ENCODE measurements around the gene ANKLE2.

DNA sequence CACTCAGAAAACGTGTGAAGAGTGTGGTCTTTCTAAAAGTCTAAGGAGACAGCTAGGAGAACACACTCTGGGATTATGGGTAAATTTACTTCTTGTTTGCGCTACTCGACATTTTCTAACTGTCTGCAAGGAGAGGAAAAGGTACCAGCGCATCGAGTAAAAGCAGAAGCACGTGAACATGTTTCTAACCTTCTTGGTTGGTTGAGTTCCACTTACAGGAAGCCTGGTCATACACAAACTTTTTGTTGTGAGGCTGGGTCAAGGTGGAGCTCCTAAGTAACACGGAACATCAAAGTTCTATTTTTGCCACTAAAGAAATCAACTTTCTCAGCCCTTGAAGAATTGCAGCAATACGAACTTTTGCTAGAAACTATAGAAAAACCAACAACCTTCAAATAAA, 20.0 kb downstream of the ANKLE2 start:
- TF ChIP-seq POLR2A (IDR thresholded peaks at IDR 0.05), result no peak
- TF ChIP-seq, protein P1, sequence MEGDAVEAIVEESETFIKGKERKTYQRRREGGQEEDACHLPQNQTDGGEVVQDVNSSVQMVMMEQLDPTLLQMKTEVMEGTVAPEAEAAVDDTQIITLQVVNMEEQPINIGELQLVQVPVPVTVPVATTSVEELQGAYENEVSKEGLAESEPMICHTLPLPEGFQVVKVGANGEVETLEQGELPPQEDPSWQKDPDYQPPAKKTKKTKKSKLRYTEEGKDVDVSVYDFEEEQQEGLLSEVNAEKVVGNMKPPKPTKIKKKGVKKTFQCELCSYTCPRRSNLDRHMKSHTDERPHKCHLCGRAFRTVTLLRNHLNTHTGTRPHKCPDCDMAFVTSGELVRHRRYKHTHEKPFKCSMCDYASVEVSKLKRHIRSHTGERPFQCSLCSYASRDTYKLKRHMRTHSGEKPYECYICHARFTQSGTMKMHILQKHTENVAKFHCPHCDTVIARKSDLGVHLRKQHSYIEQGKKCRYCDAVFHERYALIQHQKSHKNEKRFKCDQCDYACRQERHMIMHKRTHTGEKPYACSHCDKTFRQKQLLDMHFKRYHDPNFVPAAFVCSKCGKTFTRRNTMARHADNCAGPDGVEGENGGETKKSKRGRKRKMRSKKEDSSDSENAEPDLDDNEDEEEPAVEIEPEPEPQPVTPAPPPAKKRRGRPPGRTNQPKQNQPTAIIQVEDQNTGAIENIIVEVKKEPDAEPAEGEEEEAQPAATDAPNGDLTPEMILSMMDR (IDR thresholded peaks at IDR 0.05), result no peak

All from testis (tissue), 2 donors.